ENCODE results near the gene FOXR1.

Gene FOXR1

GRCh38 chr11:118997627-118998387, 26.2 kb downstream of the FOXR1 start, which contains the start of gene CENATAC:
Gene CENATAC, plus strand, starts transcription at chr11:118998138. Its CDS starts 60 bp downstream, at chr11:118998198.
- WGBS (ENCODE audit: insufficient coverage): under 1% methylated on average over 52 of the region's 54 CpGs
- Histone ChIP-seq H3K27ac (ENCODE audit: insufficient read depth in 1 of 2, low read depth in 1 of 2, low read length in 2 of 2, poor library complexity in 1 of 2, severe bottlenecking in 2 of 2) (peak within 1 kb of the TSS in 1 of 2 experiments; percentile 71), H3K4me3 (ENCODE audit: control insufficient read depth in 1 of 7, extremely low read depth in 1 of 7, insufficient read depth in 4 of 7, low read depth in 2 of 7, low read length in 6 of 7) (peak within 1 kb of the TSS; percentile 77 to 92 (median 83)), H3K27me3 (replicated peaks in 2 of 5; ENCODE audit: control insufficient read depth in 4 of 5, insufficient read depth in 5 of 5, low read length in 4 of 5) (no peaks in the 10 kb centered on the region), H3K9me3 (ENCODE audit: control extremely low read depth in 1 of 5, control insufficient read depth in 4 of 5, insufficient read depth in 2 of 5, low read depth in 1 of 5, low read length in 4 of 5) (no peaks in the 10 kb centered on the region), H3K36me3 (ENCODE audit: control insufficient read depth in 4 of 4, insufficient read depth in 4 of 4, low read length in 3 of 4) (peaks cover 0 to 17% (median 9%) of the 10 kb centered on the region in 4 experiments), H3K4me1 (ENCODE audit: control extremely low read depth in 1 of 4, control insufficient read depth in 4 of 4, insufficient read depth in 4 of 4, low read length in 3 of 4) (peaks cover 4 to 23% (median 21%) of the 10 kb centered on the region in 4 experiments)
- CTCF ChIA-PET: interaction anchor here (0.9 to 2.4 kb wide), 8 partner anchors 11 to 104 kb away, joined by 3 to 9 read pairs (median 4); partner anchors contain the start of gene DPAGT1
- DNase-seq: peak; percentile 79 to 84 (median 84)
- POLR2A ChIA-PET: interaction anchor here (0.7 kb wide), 1 partner anchor 207 kb away, joined by 3 read pairs; the partner anchor contains the start of gene DDX6

- Histone ChIP-seq H3K9me3 (ENCODE audit: control extremely low read depth in 1 of 5, control insufficient read depth in 4 of 5, insufficient read depth in 2 of 5, low read depth in 1 of 5, low read length in 4 of 5) (no peaks in the 10 kb centered on the region), H3K4me3 (ENCODE audit: control insufficient read depth in 1 of 7, extremely low read depth in 1 of 7, insufficient read depth in 4 of 7, low read depth in 2 of 7, low read length in 6 of 7) (peak overlapping the region; percentile 77 to 92 (median 83)), H3K27ac (ENCODE audit: insufficient read depth in 1 of 2, low read depth in 1 of 2, low read length in 2 of 2, poor library complexity in 1 of 2, severe bottlenecking in 2 of 2) (peak overlapping the region in 1 of 2 experiments; percentile 71), H3K27me3 (replicated peaks in 2 of 5; ENCODE audit: control insufficient read depth in 4 of 5, insufficient read depth in 5 of 5, low read length in 4 of 5) (no peaks in the 10 kb centered on the region), H3K4me1 (ENCODE audit: control extremely low read depth in 1 of 4, control insufficient read depth in 4 of 4, insufficient read depth in 4 of 4, low read length in 3 of 4) (peaks cover 4 to 23% (median 21%) of the 10 kb centered on the region in 4 experiments), H3K36me3 (ENCODE audit: control insufficient read depth in 4 of 4, insufficient read depth in 4 of 4, low read length in 3 of 4) (peaks cover 0 to 20% (median 11%) of the 10 kb centered on the region in 4 experiments)
- ChIA-PET POLR2A (no interaction called here), CTCF (interaction anchor here (1.0 to 2.4 kb wide), 4 partner anchors 10 to 75 kb away, joined by 3 to 9 read pairs (median 4); no protein-coding TSS in a partner anchor)
- WGBS (ENCODE audit: insufficient coverage): 8% methylated on average over 15 of the region's 19 CpGs
- no peak for DNase-seq
Measured at GRCh38 chr11:118998388-118998717, 26.8 kb downstream of the FOXR1 start.

- Histone ChIP-seq H3K27me3 (replicated peaks in 2 of 5; ENCODE audit: control insufficient read depth in 4 of 5, insufficient read depth in 5 of 5, low read length in 4 of 5) (no peaks in the 10 kb centered on the region), H3K4me1 (ENCODE audit: control extremely low read depth in 1 of 4, control insufficient read depth in 4 of 4, insufficient read depth in 4 of 4, low read length in 3 of 4) (peaks cover 4 to 23% (median 21%) of the 10 kb centered on the region in 4 experiments), H3K36me3 (ENCODE audit: control insufficient read depth in 4 of 4, insufficient read depth in 4 of 4, low read length in 3 of 4) (peaks cover 0 to 24% (median 11%) of the 10 kb centered on the region in 4 experiments), H3K27ac (ENCODE audit: insufficient read depth in 1 of 2, low read depth in 1 of 2, low read length in 2 of 2, poor library complexity in 1 of 2, severe bottlenecking in 2 of 2) (peak overlapping the region in 1 of 2 experiments; percentile 71), H3K4me3 (ENCODE audit: control insufficient read depth in 1 of 7, extremely low read depth in 1 of 7, insufficient read depth in 4 of 7, low read depth in 2 of 7, low read length in 6 of 7) (peak overlapping the region in 3 of 7 experiments; percentile 77 to 85 (median 83)), H3K9me3 (ENCODE audit: control extremely low read depth in 1 of 5, control insufficient read depth in 4 of 5, insufficient read depth in 2 of 5, low read depth in 1 of 5, low read length in 4 of 5) (no peaks in the 10 kb centered on the region)
- POLR2A ChIA-PET: no interaction called here
- DNase-seq: no peak
- WGBS (ENCODE audit: insufficient coverage): no CpG with 5 or more reads among the region's 6 CpGs
- CTCF ChIA-PET: interaction anchor here (1.0 to 2.4 kb wide), 2 partner anchors 10 to 21 kb away, joined by 3 to 9 read pairs; no protein-coding TSS in a partner anchor
Measured at GRCh38 chr11:118998822-118999221, 27.3 kb downstream of the FOXR1 start.

- no peak overlapping the region for H3K27ac ChIP-seq (ENCODE audit: insufficient read depth in 1 of 2, low read depth in 1 of 2, low read length in 2 of 2, poor library complexity in 1 of 2, severe bottlenecking in 2 of 2)
- ChIA-PET POLR2A (no interaction called here), CTCF (interaction anchor here (1.4 kb wide), 1 partner anchor 15 kb away, joined by 3 read pairs; no protein-coding TSS in a partner anchor)
- H3K36me3 ChIP-seq (ENCODE audit: control insufficient read depth in 4 of 4, insufficient read depth in 4 of 4, low read length in 3 of 4): peaks cover 0 to 35% (median 19%) of the 10 kb centered on the region in 4 experiments
- H3K4me3 ChIP-seq (ENCODE audit: control insufficient read depth in 1 of 7, extremely low read depth in 1 of 7, insufficient read depth in 4 of 7, low read depth in 2 of 7, low read length in 6 of 7): no peak overlapping the region
- no peaks in the 10 kb centered on the region for H3K9me3 ChIP-seq (ENCODE audit: control extremely low read depth in 1 of 5, control insufficient read depth in 4 of 5, insufficient read depth in 2 of 5, low read depth in 1 of 5, low read length in 4 of 5)
- no peak for DNase-seq
- no CpG with 5 or more reads among the region's 1 CpG for WGBS (ENCODE audit: insufficient coverage)
- H3K27me3 ChIP-seq (replicated peaks in 2 of 5; ENCODE audit: control insufficient read depth in 4 of 5, insufficient read depth in 5 of 5, low read length in 4 of 5): no peaks in the 10 kb centered on the region
- H3K4me1 ChIP-seq (ENCODE audit: control extremely low read depth in 1 of 4, control insufficient read depth in 4 of 4, insufficient read depth in 4 of 4, low read length in 3 of 4): peaks cover 4 to 23% (median 21%) of the 10 kb centered on the region in 4 experiments
Measured at GRCh38 chr11:119000906-119001305, 29.3 kb downstream of the FOXR1 start.

GRCh38 chr11:119006656-119007055, 35.1 kb downstream of the FOXR1 start:
- no peaks in the 10 kb centered on the region for H3K27me3 ChIP-seq (replicated peaks in 2 of 5; ENCODE audit: control insufficient read depth in 4 of 5, insufficient read depth in 5 of 5, low read length in 4 of 5)
- H3K36me3 ChIP-seq (ENCODE audit: control insufficient read depth in 4 of 4, insufficient read depth in 4 of 4, low read length in 3 of 4): peaks cover 2 to 50% (median 27%) of the 10 kb centered on the region in 4 experiments
- 100% methylated on average over 1 of the region's 4 CpGs for WGBS (ENCODE audit: insufficient coverage)
- DNase-seq: no peak
- no peak overlapping the region for H3K27ac ChIP-seq (ENCODE audit: insufficient read depth in 1 of 2, low read depth in 1 of 2, low read length in 2 of 2, poor library complexity in 1 of 2, severe bottlenecking in 2 of 2)
- CTCF ChIA-PET: no interaction called here
- POLR2A ChIA-PET: no interaction called here
- no peaks in the 10 kb centered on the region for H3K4me1 ChIP-seq (ENCODE audit: control extremely low read depth in 1 of 4, control insufficient read depth in 4 of 4, insufficient read depth in 4 of 4, low read length in 3 of 4)
- H3K4me3 ChIP-seq (ENCODE audit: control insufficient read depth in 1 of 7, extremely low read depth in 1 of 7, insufficient read depth in 4 of 7, low read depth in 2 of 7, low read length in 6 of 7): no peak overlapping the region
- no peaks in the 10 kb centered on the region for H3K9me3 ChIP-seq (ENCODE audit: control extremely low read depth in 1 of 5, control insufficient read depth in 4 of 5, insufficient read depth in 2 of 5, low read depth in 1 of 5, low read length in 4 of 5)

- CTCF ChIA-PET: interaction anchor here (1.0 kb wide), 1 partner anchor 15 kb away, joined by 3 read pairs; no protein-coding TSS in a partner anchor
- POLR2A ChIA-PET: no interaction called here
- WGBS (ENCODE audit: insufficient coverage): 100% methylated on average over 2 of the region's 6 CpGs
- no peak overlapping the region for H3K4me3 ChIP-seq (ENCODE audit: control insufficient read depth in 1 of 7, extremely low read depth in 1 of 7, insufficient read depth in 4 of 7, low read depth in 2 of 7, low read length in 6 of 7)
- peaks cover under 1 to 8% (median 6%) of the 10 kb centered on the region in 4 experiments for H3K4me1 ChIP-seq (ENCODE audit: control extremely low read depth in 1 of 4, control insufficient read depth in 4 of 4, insufficient read depth in 4 of 4, low read length in 3 of 4)
- DNase-seq: no peak
- no peaks in the 10 kb centered on the region for H3K9me3 ChIP-seq (ENCODE audit: control extremely low read depth in 1 of 5, control insufficient read depth in 4 of 5, insufficient read depth in 2 of 5, low read depth in 1 of 5, low read length in 4 of 5)
- no peaks in the 10 kb centered on the region for H3K27me3 ChIP-seq (replicated peaks in 2 of 5; ENCODE audit: control insufficient read depth in 4 of 5, insufficient read depth in 5 of 5, low read length in 4 of 5)
- H3K27ac ChIP-seq (ENCODE audit: insufficient read depth in 1 of 2, low read depth in 1 of 2, low read length in 2 of 2, poor library complexity in 1 of 2, severe bottlenecking in 2 of 2): no peak overlapping the region
- H3K36me3 ChIP-seq (ENCODE audit: control insufficient read depth in 4 of 4, insufficient read depth in 4 of 4, low read length in 3 of 4): peaks cover 9 to 66% (median 45%) of the 10 kb centered on the region in 4 experiments
Measured at GRCh38 chr11:119011476-119012053, 40.0 kb downstream of the FOXR1 start.

Data from common myeloid progenitor, CD34-positive (primary cell).